ENCODE data around the gene FAM240A. TPM values are rescaled to one million over a fixed set of nuclear protein-coding genes. Genes with fewer than 3 reads are reported as not detected.
"Not testable (repeated sequence)": the region's sequence is repeated elsewhere in the genome, so short reads cannot be mapped to it uniquely, and the experiment has no call there.

Gene FAM240A
- total RNA-seq, 2 experiments from 2014 or later: not detected

GRCh38 chr3:46577580-46578249 lies 34.6 kb upstream of the FAM240A start:
- POLR2A ChIA-PET; H3K9me3 Mint-ChIP-seq; H3K27ac Mint-ChIP-seq; H3K36me3 Mint-ChIP-seq (ENCODE audit: low read depth); H3K4me3 Mint-ChIP-seq; DNase-seq; H3K4me1 Mint-ChIP-seq: not testable (repeated sequence)
- peaks cover 10% of the 10 kb centered on the region for H3K27me3 Mint-ChIP-seq
- CTCF ChIA-PET: interaction anchor here (1.3 kb wide), 1 partner anchor 89 kb away, joined by 3 read pairs; no protein-coding TSS in a partner anchor

- POLR2A ChIA-PET: no interaction called here
- Mint-ChIP-seq H3K4me1 (peaks cover 2% of the 10 kb centered on the region), H3K27me3 (peaks cover 9% of the 10 kb centered on the region), H3K4me3 (no peak overlapping the region), H3K9me3 (no peaks in the 10 kb centered on the region), H3K36me3 (ENCODE audit: low read depth) (no peaks in the 10 kb centered on the region), H3K27ac (no peak overlapping the region)
- CTCF ChIA-PET: no interaction called here
- no peak for DNase-seq
Observed at GRCh38 chr3:46578973-46579755, 33.2 kb upstream of the FAM240A start.

GRCh38 chr3:46579756-46580286 lies 32.5 kb upstream of the FAM240A start:
- CTCF ChIA-PET: no interaction called here
- no peaks in the 10 kb centered on the region for H3K9me3 Mint-ChIP-seq
- POLR2A ChIA-PET: no interaction called here
- H3K27me3 Mint-ChIP-seq: peaks cover 9% of the 10 kb centered on the region
- no peak overlapping the region for H3K4me3 Mint-ChIP-seq
- DNase-seq: no peak
- H3K36me3 Mint-ChIP-seq (ENCODE audit: low read depth): no peaks in the 10 kb centered on the region
- H3K27ac Mint-ChIP-seq: no peak overlapping the region
- H3K4me1 Mint-ChIP-seq: peaks cover 2% of the 10 kb centered on the region

- no peak overlapping the region for H3K4me3 Mint-ChIP-seq
Observed at GRCh38 chr3:46580675-46581074, 31.6 kb upstream of the FAM240A start.

GRCh38 chr3:46584598-46585467 lies 27.5 kb upstream of the FAM240A start:
- Mint-ChIP-seq H3K36me3 (ENCODE audit: low read depth) (no peaks in the 10 kb centered on the region), H3K27ac (no peak overlapping the region), H3K4me3 (no peak overlapping the region), H3K27me3 (peaks cover 23% of the 10 kb centered on the region), H3K4me1 (peaks cover 7% of the 10 kb centered on the region), H3K9me3 (no peaks in the 10 kb centered on the region)
- no peak for DNase-seq
- ChIA-PET CTCF (interaction anchor here (1.2 to 2.0 kb wide), 3 partner anchors 15 to 96 kb away, joined by 4 to 11 read pairs (median 7); no protein-coding TSS in a partner anchor), POLR2A (interaction anchor here (1.5 kb wide), 1 partner anchor 9 kb away, joined by 3 read pairs; no protein-coding TSS in a partner anchor)

More at GRCh38 chr3:46580675-46581074, 31.6 kb upstream of the FAM240A start:
- H3K9me3 Mint-ChIP-seq: no peaks in the 10 kb centered on the region
- peaks cover 2% of the 10 kb centered on the region for H3K4me1 Mint-ChIP-seq
- H3K27ac Mint-ChIP-seq: no peak overlapping the region
- H3K36me3 Mint-ChIP-seq (ENCODE audit: low read depth): no peaks in the 10 kb centered on the region
- ChIA-PET POLR2A (no interaction called here), CTCF (no interaction called here)
- no peak for DNase-seq
- H3K27me3 Mint-ChIP-seq: peaks cover 9% of the 10 kb centered on the region

GRCh38 chr3:46585799-46586693 lies 26.3 kb upstream of the FAM240A start:
- peaks cover 7% of the 10 kb centered on the region for H3K4me1 Mint-ChIP-seq
- no peak overlapping the region for H3K27ac Mint-ChIP-seq
- no peak overlapping the region for H3K4me3 Mint-ChIP-seq
- H3K36me3 Mint-ChIP-seq (ENCODE audit: low read depth): no peaks in the 10 kb centered on the region
- H3K27me3 Mint-ChIP-seq: peaks cover 25% of the 10 kb centered on the region
- no peak for DNase-seq
- H3K9me3 Mint-ChIP-seq: no peaks in the 10 kb centered on the region
- ChIA-PET CTCF (interaction anchor here (1.1 to 1.9 kb wide), 3 partner anchors 26 to 97 kb away, joined by 3 to 11 read pairs (median 5); no protein-coding TSS in a partner anchor), POLR2A (no interaction called here)

GRCh38 chr3:46586738-46587246 lies 25.5 kb upstream of the FAM240A start:
- no peaks in the 10 kb centered on the region for H3K36me3 Mint-ChIP-seq (ENCODE audit: low read depth)
- DNase-seq: no peak
- peaks cover 28% of the 10 kb centered on the region for H3K27me3 Mint-ChIP-seq
- ChIA-PET POLR2A (no interaction called here), CTCF (interaction anchor here (1.1 to 1.2 kb wide), 2 partner anchors 25 to 98 kb away, joined by 3 to 5 read pairs; no protein-coding TSS in a partner anchor)
- no peaks in the 10 kb centered on the region for H3K9me3 Mint-ChIP-seq
- H3K4me1 Mint-ChIP-seq: peaks cover 7% of the 10 kb centered on the region
- H3K4me3 Mint-ChIP-seq: no peak overlapping the region
- no peak overlapping the region for H3K27ac Mint-ChIP-seq

GRCh38 chr3:46587268-46587667 lies 25.1 kb upstream of the FAM240A start:
- DNase-seq; H3K4me1 Mint-ChIP-seq; POLR2A ChIA-PET; H3K9me3 Mint-ChIP-seq; H3K4me3 Mint-ChIP-seq; H3K36me3 Mint-ChIP-seq (ENCODE audit: low read depth); H3K27ac Mint-ChIP-seq: not testable (repeated sequence)
- CTCF ChIA-PET: interaction anchor here (1.1 to 1.6 kb wide), 3 partner anchors 25 to 99 kb away, joined by 3 to 5 read pairs (median 4); no protein-coding TSS in a partner anchor
- H3K27me3 Mint-ChIP-seq: peaks cover 31% of the 10 kb centered on the region

- Mint-ChIP-seq H3K27me3 (peaks cover 33% of the 10 kb centered on the region), H3K36me3 (ENCODE audit: low read depth) (no peaks in the 10 kb centered on the region), H3K27ac (no peak overlapping the region), H3K9me3 (no peaks in the 10 kb centered on the region), H3K4me3 (no peak overlapping the region), H3K4me1 (no peaks in the 10 kb centered on the region)
- ChIA-PET POLR2A (interaction anchor here (1.5 kb wide), 1 partner anchor 9 kb away, joined by 3 read pairs; no protein-coding TSS in a partner anchor), CTCF (no interaction called here)
- no peak for DNase-seq
Observed at GRCh38 chr3:46593274-46593862, 19.0 kb upstream of the FAM240A start.

GRCh38 chr3:46593979-46594378 lies 18.3 kb upstream of the FAM240A start:
- Mint-ChIP-seq H3K27ac (no peak overlapping the region), H3K27me3 (peaks cover 26% of the 10 kb centered on the region), H3K4me3 (no peak overlapping the region), H3K36me3 (ENCODE audit: low read depth) (no peaks in the 10 kb centered on the region), H3K9me3 (no peaks in the 10 kb centered on the region), H3K4me1 (no peaks in the 10 kb centered on the region)
- ChIA-PET POLR2A (interaction anchor here (1.5 kb wide), 1 partner anchor 10 kb away, joined by 3 read pairs; no protein-coding TSS in a partner anchor), CTCF (no interaction called here)
- DNase-seq: no peak

- CTCF ChIA-PET: no interaction called here
- peaks cover 23% of the 10 kb centered on the region for H3K27me3 Mint-ChIP-seq
- H3K4me1 Mint-ChIP-seq: no peaks in the 10 kb centered on the region
- no peak overlapping the region for H3K4me3 Mint-ChIP-seq
- DNase-seq: no peak
- H3K9me3 Mint-ChIP-seq: no peaks in the 10 kb centered on the region
- POLR2A ChIA-PET: no interaction called here
- no peak overlapping the region for H3K27ac Mint-ChIP-seq
- H3K36me3 Mint-ChIP-seq (ENCODE audit: low read depth): no peaks in the 10 kb centered on the region
Observed at GRCh38 chr3:46594723-46595122, 17.6 kb upstream of the FAM240A start.

Data from activated CD4-positive, alpha-beta memory T cell treated with anti-CD3 and anti-CD28 coated beads, Interleukin-2, amount 10 ng/mL, durations not matched to agents 7 days and 5 days (primary cell).